Renal pelvis (tissue), 12 donors: Measurements from ENCODE around the gene GABRA6. TPM values are rescaled to one million over a fixed set of nuclear protein-coding genes. Genes with fewer than 3 reads are reported as not detected.
"Not testable (repeated sequence)": the region's sequence is repeated elsewhere in the genome, so short reads cannot be mapped to it uniquely, and the experiment has no call there.

Experiments used
- DNase-seq: peaks from one replicate; pipeline ENCODE4 v3.0.0-alpha.2; 2013
- long read RNA-seq, 16 experiments: transcript quantifications; one replicate each; lab custom pipeline, GENCODE V29; 2026
- polyA plus RNA-seq, 3 donors: library from polyadenylated mRNA; unstranded; fragments of 120-200 nt; gene quantifications; one replicate each; pipeline ENCODE4 v1.2.1, GENCODE V29; 2013; ENCODE audit not compliant: insufficient read length in 3 of 3

Gene GABRA6
- polyA plus RNA-seq: under 1 TPM in 1 of 3 donors, not detected in 2; 0.10 TPM
- long read RNA-seq, donor 1: 0 reads
- long read RNA-seq, donor 2: 0 reads
- long read RNA-seq, donor 3: 0 reads
- long read RNA-seq, donor 4: 0 reads
- long read RNA-seq, donor 5: 0 reads
- long read RNA-seq, donor 6: 0 reads
- long read RNA-seq, donor 7: 0 reads
- long read RNA-seq, donor 8: 0 reads
- long read RNA-seq, donor 9: 0 reads
- long read RNA-seq, donor 10: 0 reads
- long read RNA-seq, donor 11: 0 reads
- long read RNA-seq, donor 12: 0 reads
- long read RNA-seq, donor 13: 0 reads
- long read RNA-seq, donor 14: 0 reads
- long read RNA-seq, donor 15: 0 reads
- long read RNA-seq, donor 16: 0 reads

- no peak for DNase-seq
Observed at GRCh38 chr5:161685461-161685860, at the start of gene GABRA6. GABRA6 (plus strand) TSS chr5:161685721; CDS start chr5:161685990, 269 bp downstream.

GRCh38 chr5:161637591-161637990 is 47.9 kb upstream of the GABRA6 start:
- DNase-seq: no peak

GRCh38 chr5:161641444-161641843 is 44.1 kb upstream of the GABRA6 start:
- DNase-seq: no peak

- DNase-seq: no peak
Observed at GRCh38 chr5:161645264-161645663, 40.3 kb upstream of the GABRA6 start.

GRCh38 chr5:161651926-161652325 is 33.6 kb upstream of the GABRA6 start:
- DNase-seq: not testable (repeated sequence)

GRCh38 chr5:161660806-161661205 is 24.7 kb upstream of the GABRA6 start:
- no peak for DNase-seq

- no peak for DNase-seq
Observed at GRCh38 chr5:161663431-161663830, 22.1 kb upstream of the GABRA6 start.

- peak; percentile 1 for DNase-seq
Observed at GRCh38 chr5:161676103-161676502, 9.4 kb upstream of the GABRA6 start.

GRCh38 chr5:161686149-161686548 is 628 bp downstream of the GABRA6 start:
- no peak for DNase-seq

GRCh38 chr5:161686881-161687280 is 1.4 kb downstream of the GABRA6 start:
- no peak for DNase-seq

GRCh38 chr5:161687316-161687715 is 1.8 kb downstream of the GABRA6 start:
- no peak for DNase-seq

- DNase-seq: no peak
Observed at GRCh38 chr5:161691911-161692310, 6.4 kb downstream of the GABRA6 start.

GRCh38 chr5:161697001-161697400 is 11.5 kb downstream of the GABRA6 start:
- no peak for DNase-seq

- DNase-seq: no peak
Observed at GRCh38 chr5:161700065-161700464, 14.5 kb downstream of the GABRA6 start.

- DNase-seq: no peak
Observed at GRCh38 chr5:161703528-161703927, 18.0 kb downstream of the GABRA6 start.

- no peak for DNase-seq
Observed at GRCh38 chr5:161707382-161707781, 21.9 kb downstream of the GABRA6 start.

- DNase-seq: no peak
Observed at GRCh38 chr5:161709239-161709638, 23.7 kb downstream of the GABRA6 start.

- no peak for DNase-seq
Observed at GRCh38 chr5:161713042-161713441, 27.5 kb downstream of the GABRA6 start.

GRCh38 chr5:161719157-161719556 is 33.6 kb downstream of the GABRA6 start:
- no peak for DNase-seq

- DNase-seq: no peak
Observed at GRCh38 chr5:161720460-161720859, 34.9 kb downstream of the GABRA6 start.

- DNase-seq: no peak
Observed at GRCh38 chr5:161734741-161735140, 49.2 kb downstream of the GABRA6 start.

- no peak for DNase-seq
Observed at GRCh38 chr5:161740433-161740832, 54.9 kb downstream of the GABRA6 start.

GRCh38 chr5:161744276-161744675 is 58.8 kb downstream of the GABRA6 start:
- no peak for DNase-seq

- no peak for DNase-seq
Observed at GRCh38 chr5:161745392-161745791, 59.9 kb downstream of the GABRA6 start.
